ENCODE data around the gene HOXB1. TPM values are rescaled to one million over a fixed set of nuclear protein-coding genes. Genes with fewer than 3 reads are reported as not detected.

Gene HOXB1
- total RNA-seq, 2 experiments from 2014 or later = not detected

DNA sequence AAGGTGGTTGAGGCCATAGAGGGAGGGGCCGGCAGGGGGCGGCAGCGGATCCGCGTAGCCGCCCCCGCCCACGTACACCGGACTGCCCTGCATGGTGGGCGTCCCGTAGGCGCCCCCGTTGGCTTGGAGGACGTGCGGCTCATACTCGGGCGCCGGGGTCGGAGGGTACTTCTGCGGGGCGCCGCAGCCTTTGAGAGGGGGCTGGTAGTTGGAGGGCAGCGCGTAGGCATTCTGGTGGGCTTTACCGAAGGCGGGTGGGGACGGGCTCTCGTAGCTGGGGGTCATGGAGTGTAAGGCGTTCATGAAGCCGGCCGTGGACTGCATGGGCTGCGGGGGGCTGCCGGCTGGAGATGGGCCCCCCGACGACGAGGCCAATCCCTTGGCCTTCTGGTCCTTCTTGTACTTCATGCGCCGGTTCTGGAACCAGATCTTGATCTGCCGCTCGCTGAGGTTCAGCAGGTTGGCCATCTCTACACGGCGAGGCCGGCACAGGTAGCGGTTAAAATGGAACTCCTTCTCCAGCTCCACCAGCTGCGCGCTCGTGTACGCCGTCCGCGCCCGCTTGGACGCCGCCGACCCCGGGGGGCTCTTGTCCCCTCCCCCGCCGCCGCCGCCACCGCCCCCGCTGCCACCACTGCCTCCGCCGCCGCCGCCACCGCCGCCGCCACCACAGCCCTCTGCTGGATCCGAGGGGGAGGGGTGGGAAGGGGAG is 19.8 kb upstream of the HOXB1 start:
- H3K36me3 Mint-ChIP-seq (ENCODE audit: low read depth) = peaks cover 7% of the 10 kb centered on the region
- DNase-seq (no peak), ATAC-seq (no peak)
- H3K4me1 Mint-ChIP-seq (ENCODE audit: low read depth) = peaks cover 38% of the 10 kb centered on the region
- ChIA-PET CTCF (no interaction called here), POLR2A (interaction anchor here (0.6 kb wide), 1 partner anchor 24 kb away, joined by 3 read pairs; no protein-coding TSS in a partner anchor)
- no peaks in the 10 kb centered on the region for H3K9me3 Mint-ChIP-seq (ENCODE audit: insufficient read depth)
- H3K27ac Mint-ChIP-seq = no peak overlapping the region
- H3K27me3 Mint-ChIP-seq (ENCODE audit: low read depth) = peaks cover 2% of the 10 kb centered on the region
- H3K4me3 Mint-ChIP-seq = no peak overlapping the region

DNA sequence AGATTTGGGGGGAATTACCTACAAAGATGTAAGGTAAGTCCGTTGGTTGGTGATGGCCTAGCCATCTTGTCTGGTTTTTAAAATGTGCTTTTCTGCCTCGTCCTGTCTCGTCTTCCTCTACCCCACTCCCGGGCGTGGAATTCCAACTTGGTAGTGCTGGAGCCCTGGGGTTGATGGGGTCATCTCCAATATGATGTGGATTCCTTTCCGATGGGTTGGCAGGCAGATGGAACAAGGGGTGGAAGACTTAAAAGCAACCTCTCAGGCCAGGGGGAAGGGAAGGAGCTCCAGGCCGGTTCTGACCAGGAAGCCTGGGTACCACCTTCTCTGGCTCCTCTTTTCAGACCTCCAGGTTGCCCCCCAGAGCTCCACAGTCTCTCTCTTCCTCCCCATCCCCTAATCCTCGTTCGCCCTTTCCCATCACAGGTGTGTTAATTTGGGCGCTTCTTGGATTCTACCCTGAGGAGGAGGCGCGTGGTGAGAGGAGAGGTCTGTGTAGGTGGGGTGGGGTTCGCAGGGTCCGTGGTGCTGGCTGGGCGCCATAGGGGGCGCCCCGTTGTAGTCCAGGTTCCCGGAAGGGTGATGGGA is 19.2 kb upstream of the HOXB1 start:
- ChIA-PET CTCF (interaction anchor here (4.1 kb wide), 1 partner anchor 58 kb away, joined by 28 read pairs; no protein-coding TSS in a partner anchor), POLR2A (no interaction called here)
- Mint-ChIP-seq H3K27ac (no peak overlapping the region), H3K4me1 (ENCODE audit: low read depth) (peaks cover 41% of the 10 kb centered on the region), H3K27me3 (ENCODE audit: low read depth) (no peaks in the 10 kb centered on the region), H3K36me3 (ENCODE audit: low read depth) (peaks cover 7% of the 10 kb centered on the region), H3K9me3 (ENCODE audit: insufficient read depth) (no peaks in the 10 kb centered on the region), H3K4me3 (no peak overlapping the region)
- ATAC-seq (no peak), DNase-seq (no peak)

DNA sequence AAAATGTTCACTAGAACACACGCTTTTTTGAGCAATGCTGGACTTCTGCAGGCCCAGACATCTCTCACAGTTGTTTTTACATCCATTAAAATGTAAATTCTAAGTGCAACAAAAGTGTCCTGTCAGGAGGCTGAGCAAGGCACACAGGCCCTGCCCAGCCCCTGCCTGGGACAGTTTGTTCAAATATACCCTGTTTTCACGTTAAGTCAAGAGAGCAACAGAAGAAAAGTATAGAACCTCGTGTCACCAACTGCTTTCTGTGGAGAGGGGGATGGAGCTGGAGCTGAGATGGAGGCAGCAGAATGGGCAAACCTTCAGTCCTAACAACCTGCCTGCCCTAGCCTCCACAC is 18.4 kb upstream of the HOXB1 start:
- peaks cover 45% of the 10 kb centered on the region for H3K4me1 Mint-ChIP-seq (ENCODE audit: low read depth)
- POLR2A ChIA-PET = no interaction called here
- ATAC-seq = no peak
- H3K27ac Mint-ChIP-seq = no peak overlapping the region
- H3K36me3 Mint-ChIP-seq (ENCODE audit: low read depth) = peaks cover 7% of the 10 kb centered on the region
- CTCF ChIA-PET = interaction anchor here (0.9 to 4.1 kb wide), 2 partner anchors 13 to 57 kb away, joined by 3 to 28 read pairs; no protein-coding TSS in a partner anchor
- no peak for DNase-seq
- H3K9me3 Mint-ChIP-seq (ENCODE audit: insufficient read depth) = no peaks in the 10 kb centered on the region
- H3K27me3 Mint-ChIP-seq (ENCODE audit: low read depth) = peaks cover 2% of the 10 kb centered on the region
- H3K4me3 Mint-ChIP-seq = no peak overlapping the region

DNA sequence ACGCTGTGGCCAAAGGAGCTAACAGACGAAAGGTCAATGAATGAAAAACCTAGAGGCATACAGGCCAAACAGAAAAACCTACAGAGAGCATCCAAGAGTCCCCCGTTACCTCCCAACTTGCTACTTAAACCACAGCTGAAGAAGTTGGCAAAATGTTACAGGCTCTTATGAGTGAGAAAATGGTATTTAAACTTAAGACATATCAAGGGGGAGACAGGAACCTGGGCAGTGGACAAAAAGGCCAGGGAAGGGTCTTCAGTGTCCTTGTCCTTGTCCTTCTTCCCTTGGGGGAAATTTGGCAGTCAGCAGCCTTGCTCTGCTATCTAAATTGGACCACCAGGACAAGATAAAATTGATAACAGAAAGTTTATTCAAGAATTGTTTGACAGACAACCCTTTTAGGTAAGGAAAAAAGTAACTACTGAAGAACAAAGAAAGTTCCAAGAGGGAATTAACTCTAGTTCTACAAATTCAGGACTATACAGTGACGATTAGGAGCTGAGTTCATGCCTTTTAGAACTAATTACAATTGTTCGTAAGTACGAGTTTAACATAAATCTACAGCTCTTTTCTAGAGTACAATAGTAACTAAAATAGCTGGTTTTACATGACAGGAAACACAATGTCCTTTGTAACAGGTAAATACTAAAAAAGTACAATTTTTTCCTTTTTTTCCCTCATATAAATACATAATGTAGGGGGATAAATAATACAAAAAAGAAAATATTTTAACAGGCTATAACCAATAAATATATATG is 17.9 kb upstream of the HOXB1 start:
- Mint-ChIP-seq H3K27ac (peak overlapping the region; percentile 81), H3K4me3 (peak overlapping the region; percentile 64)
- POLR2A ChIA-PET = interaction anchor here (0.6 kb wide), 2 partner anchors 36 to 43 kb away, joined by 3 to 4 read pairs; no protein-coding TSS in a partner anchor

DNA sequence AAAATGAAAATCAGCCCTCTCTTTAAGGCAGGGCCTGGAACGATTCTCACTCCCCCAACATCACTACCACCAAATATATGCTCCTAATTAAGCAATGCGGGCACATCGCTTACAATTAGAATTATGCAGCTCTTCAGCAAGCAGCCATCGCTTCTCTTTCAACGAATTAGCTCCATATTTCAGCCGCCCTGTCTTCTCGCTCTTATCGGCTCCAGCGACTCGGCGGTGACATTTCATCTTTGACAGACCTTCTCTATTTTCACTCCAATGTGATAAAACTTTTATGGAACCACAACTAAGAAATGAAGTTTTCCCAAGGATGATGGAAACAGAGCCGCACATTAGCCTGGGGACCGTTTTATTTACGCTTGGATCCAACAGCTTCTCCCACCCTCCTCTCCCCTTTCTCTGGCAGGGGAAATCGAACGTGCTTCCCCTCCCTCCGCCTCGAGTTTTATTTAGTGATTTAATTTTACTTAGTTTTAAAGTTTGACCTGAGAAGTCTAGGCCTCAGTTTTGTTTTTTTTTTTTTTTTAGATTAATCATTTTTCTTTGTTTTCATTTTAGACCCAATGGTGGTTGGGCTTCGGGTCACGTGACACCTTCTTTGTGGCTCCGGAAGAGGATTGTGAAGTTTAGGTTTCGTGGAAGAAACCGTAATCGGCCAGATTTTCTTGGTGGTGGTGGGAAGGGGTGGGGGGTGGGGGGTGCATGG is 17.2 kb upstream of the HOXB1 start:
- POLR2A ChIA-PET = interaction anchor here (0.6 kb wide), 2 partner anchors 35 to 42 kb away, joined by 3 to 4 read pairs; no protein-coding TSS in a partner anchor

More for the DNA sequence above, 17.9 kb upstream of the HOXB1 start:
- no peaks in the 10 kb centered on the region for H3K9me3 Mint-ChIP-seq (ENCODE audit: insufficient read depth)
- CTCF ChIA-PET = interaction anchor here (0.9 to 4.1 kb wide), 5 partner anchors 10 to 213 kb away, joined by 3 to 28 read pairs (median 6); no protein-coding TSS in a partner anchor
- peaks cover 2% of the 10 kb centered on the region for H3K27me3 Mint-ChIP-seq (ENCODE audit: low read depth)
- no peak for DNase-seq
- peaks cover 48% of the 10 kb centered on the region for H3K4me1 Mint-ChIP-seq (ENCODE audit: low read depth)
- ATAC-seq = no peak
- H3K36me3 Mint-ChIP-seq (ENCODE audit: low read depth) = peaks cover 9% of the 10 kb centered on the region

DNA sequence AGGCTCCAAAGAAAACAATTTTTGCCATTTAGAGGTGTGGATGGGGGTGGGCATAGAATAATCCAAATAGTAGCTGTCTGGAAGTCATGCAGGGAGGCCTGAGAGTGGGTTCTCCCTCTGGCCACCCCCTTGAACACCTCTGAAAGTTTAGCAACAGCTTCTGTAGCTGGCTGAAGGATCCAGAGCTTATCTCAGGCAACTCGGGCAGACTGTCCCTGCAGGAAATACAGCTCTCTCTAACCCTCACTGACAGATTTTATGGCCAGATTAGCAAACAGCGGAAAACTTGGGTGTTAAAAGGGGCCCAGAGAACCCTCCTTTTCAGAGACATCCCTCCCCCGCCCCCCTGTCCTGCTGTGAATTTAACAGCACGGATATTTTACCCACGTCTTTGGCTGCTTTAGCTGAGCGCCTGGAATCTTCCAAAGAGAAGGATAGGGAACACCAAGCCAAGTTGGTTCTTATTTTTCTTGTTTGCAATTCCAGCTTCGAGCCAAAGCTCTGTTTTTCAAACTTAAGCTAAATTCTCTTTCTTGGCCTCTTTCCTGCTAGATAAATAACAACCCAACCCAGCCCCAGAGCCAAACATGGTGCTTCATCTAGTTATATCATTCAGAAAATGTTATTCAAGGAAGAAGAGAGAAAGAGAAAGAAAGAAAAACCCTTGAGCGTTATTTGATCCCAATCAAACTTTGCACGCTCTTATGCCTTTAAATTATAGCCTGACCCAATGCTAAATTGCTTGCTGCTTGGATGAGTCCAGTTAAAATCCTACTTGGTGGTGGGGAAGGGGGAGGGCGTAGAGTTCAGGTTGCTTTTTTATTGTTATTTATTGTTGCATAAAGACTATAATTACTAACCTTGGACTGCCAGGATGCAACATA is 16.4 kb upstream of the HOXB1 start:
- peak; percentile 28 for ATAC-seq
- no peak for DNase-seq
- Mint-ChIP-seq H3K27me3 (ENCODE audit: low read depth) (peaks cover 2% of the 10 kb centered on the region), H3K4me3 (peak overlapping the region; percentile 64), H3K9me3 (ENCODE audit: insufficient read depth) (no peaks in the 10 kb centered on the region), H3K4me1 (ENCODE audit: low read depth) (peaks cover 53% of the 10 kb centered on the region), H3K36me3 (ENCODE audit: low read depth) (peaks cover 14% of the 10 kb centered on the region), H3K27ac (peak overlapping the region; percentile 81)
- ChIA-PET POLR2A (no interaction called here), CTCF (interaction anchor here (1.0 to 4.1 kb wide), 6 partner anchors 27 to 211 kb away, joined by 3 to 28 read pairs (median 6); no protein-coding TSS in a partner anchor)

More for the DNA sequence above, 17.2 kb upstream of the HOXB1 start:
- H3K27ac Mint-ChIP-seq = peak overlapping the region; percentile 81
- H3K36me3 Mint-ChIP-seq (ENCODE audit: low read depth) = peaks cover 10% of the 10 kb centered on the region
- CTCF ChIA-PET = interaction anchor here (1.0 to 4.1 kb wide), 5 partner anchors 9 to 212 kb away, joined by 3 to 28 read pairs (median 6); no protein-coding TSS in a partner anchor
- no peaks in the 10 kb centered on the region for H3K9me3 Mint-ChIP-seq (ENCODE audit: insufficient read depth)
- DNase-seq (peak; percentile 68), ATAC-seq (no peak)
- H3K4me3 Mint-ChIP-seq = peak overlapping the region; percentile 64
- H3K4me1 Mint-ChIP-seq (ENCODE audit: low read depth) = peaks cover 48% of the 10 kb centered on the region
- H3K27me3 Mint-ChIP-seq (ENCODE audit: low read depth) = peaks cover 2% of the 10 kb centered on the region

DNA sequence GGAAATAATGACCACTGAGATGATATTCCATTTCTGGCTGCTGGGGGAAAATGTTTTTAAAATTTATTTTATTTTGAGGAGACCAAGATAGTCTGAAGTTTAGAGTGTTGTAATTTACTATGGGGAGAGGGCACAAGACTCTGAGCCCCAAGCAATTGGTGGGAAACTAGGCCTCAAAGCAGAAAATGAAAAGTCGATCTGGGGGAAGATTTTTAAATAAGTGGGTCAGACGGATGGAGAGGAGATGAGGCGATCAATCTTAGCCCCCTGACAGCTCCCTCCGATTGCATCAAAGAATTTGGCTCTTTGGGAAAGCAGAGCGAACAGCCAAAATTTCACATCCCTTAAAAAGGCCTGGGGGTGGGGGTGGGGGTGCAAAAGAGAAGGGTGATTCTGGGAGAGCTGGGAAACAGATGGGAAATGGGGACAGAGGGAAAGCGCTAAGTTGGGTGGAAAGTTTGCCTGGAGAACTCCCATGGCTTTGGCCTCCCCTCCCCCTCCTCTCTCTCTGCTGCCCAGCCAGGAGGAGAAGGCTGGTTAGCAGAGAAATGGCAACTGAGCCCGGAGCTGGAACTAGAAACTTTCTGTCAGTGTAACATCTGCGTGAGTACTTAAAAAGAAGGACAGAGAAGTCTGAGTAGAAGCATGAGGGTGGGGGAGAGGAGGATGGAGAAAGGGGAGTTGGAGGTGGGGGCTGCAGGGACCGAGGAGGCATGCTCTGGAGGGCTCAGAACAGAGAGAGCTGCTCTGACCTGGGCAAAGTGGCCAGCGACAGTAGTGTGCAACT is 15.5 kb upstream of the HOXB1 start:
- POLR2A ChIA-PET = interaction anchor here (0.6 to 0.7 kb wide), 3 partner anchors 10 to 644 kb away, joined by 3 to 5 read pairs (median 3); no protein-coding TSS in a partner anchor
- H3K27ac Mint-ChIP-seq = peak overlapping the region; percentile 81
- H3K9me3 Mint-ChIP-seq (ENCODE audit: insufficient read depth) = no peaks in the 10 kb centered on the region
- ATAC-seq (peak; percentile 1), DNase-seq (no peak)
- CTCF ChIA-PET = interaction anchor here (1.0 to 4.1 kb wide), 5 partner anchors 28 to 54 kb away, joined by 3 to 28 read pairs (median 5); no protein-coding TSS in a partner anchor
- H3K27me3 Mint-ChIP-seq (ENCODE audit: low read depth) = peaks cover 2% of the 10 kb centered on the region
- peaks cover 57% of the 10 kb centered on the region for H3K4me1 Mint-ChIP-seq (ENCODE audit: low read depth)
- peaks cover 16% of the 10 kb centered on the region for H3K36me3 Mint-ChIP-seq (ENCODE audit: low read depth)
- peak overlapping the region; percentile 90 for H3K4me3 Mint-ChIP-seq

DNA sequence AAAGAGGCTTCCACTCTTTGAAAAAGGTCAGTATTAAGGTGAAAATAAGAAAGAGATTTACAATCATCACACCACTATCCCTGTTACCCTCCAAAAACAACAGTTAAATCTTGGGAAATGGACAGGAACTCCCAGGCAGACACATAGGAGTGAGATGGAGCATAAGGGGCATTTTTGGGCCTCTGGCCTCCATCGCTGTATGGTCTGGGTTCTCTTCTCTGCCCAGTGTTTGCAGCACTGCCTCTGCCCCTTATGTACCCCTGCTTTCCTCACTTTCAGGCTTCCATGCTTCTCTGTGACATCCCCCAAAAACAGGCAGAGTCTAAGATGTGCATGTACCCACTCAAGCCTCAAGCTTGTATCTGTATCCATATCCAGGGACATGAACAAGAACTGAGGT is 14.7 kb upstream of the HOXB1 start:
- Mint-ChIP-seq H3K4me1 (ENCODE audit: low read depth) (peaks cover 62% of the 10 kb centered on the region), H3K4me3 (peak overlapping the region; percentile 90), H3K36me3 (ENCODE audit: low read depth) (peaks cover 19% of the 10 kb centered on the region), H3K27me3 (ENCODE audit: low read depth) (peaks cover 2% of the 10 kb centered on the region), H3K9me3 (ENCODE audit: insufficient read depth) (no peaks in the 10 kb centered on the region), H3K27ac (peak overlapping the region; percentile 22)
- DNase-seq (no peak), ATAC-seq (no peak)
- ChIA-PET POLR2A (interaction anchor here (0.6 kb wide), 1 partner anchor 308 kb away, joined by 3 read pairs; no protein-coding TSS in a partner anchor), CTCF (interaction anchor here (1.5 kb wide), 1 partner anchor 38 kb away, joined by 3 read pairs; no protein-coding TSS in a partner anchor)

DNA sequence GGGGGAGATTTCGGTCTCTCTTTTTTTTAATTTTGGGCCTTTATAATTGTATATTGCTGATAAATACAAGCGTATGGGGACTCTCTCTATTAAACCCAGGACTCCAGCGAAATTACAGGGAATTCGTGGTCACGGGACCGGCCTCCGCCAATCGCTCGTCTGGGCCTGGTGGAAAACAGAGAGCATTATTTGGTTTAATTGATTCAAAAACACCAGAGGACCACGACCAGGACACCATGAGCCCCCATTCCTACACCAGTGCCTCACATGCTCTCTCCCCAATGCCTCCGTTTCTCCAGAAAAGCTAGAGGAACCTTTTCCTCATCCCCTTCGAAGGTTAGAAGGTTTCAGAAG is 14.2 kb upstream of the HOXB1 start, which contains the start of gene HOXB2:
HOXB2 (minus strand) TSS at position 88 of the 354 bp plus-strand sequence. CDS start 198 bp downstream, outside the sequence.
- ChIA-PET CTCF (no interaction called here), POLR2A (no interaction called here)
- H3K27me3 Mint-ChIP-seq (ENCODE audit: low read depth) = peaks cover 2% of the 10 kb centered on the region
- H3K9me3 Mint-ChIP-seq (ENCODE audit: insufficient read depth) = no peaks in the 10 kb centered on the region
- peaks cover 19% of the 10 kb centered on the region for H3K36me3 Mint-ChIP-seq (ENCODE audit: low read depth)
- peak within 1 kb of the TSS; percentile 90 for H3K4me3 Mint-ChIP-seq
- peaks cover 66% of the 10 kb centered on the region for H3K4me1 Mint-ChIP-seq (ENCODE audit: low read depth)
- DNase-seq (no peak), ATAC-seq (no peak)
- H3K27ac Mint-ChIP-seq = peak within 1 kb of the TSS; percentile 86

Measured in activated CD8-positive, alpha-beta T cell treated with anti-CD3 and anti-CD28 coated beads, Interleukin-2, amount 10 ng/mL, durations not matched to agents 7 days and 5 days (primary cell).